ENCODE data around the gene AEBP1.
A peak's percentile ranks its signal among the peaks of the same experiment; 100 is the strongest.
"Not testable (repeated sequence)": the region's sequence is repeated elsewhere in the genome, so short reads cannot be mapped to it uniquely, and the experiment has no call there.

Gene AEBP1

DNA sequence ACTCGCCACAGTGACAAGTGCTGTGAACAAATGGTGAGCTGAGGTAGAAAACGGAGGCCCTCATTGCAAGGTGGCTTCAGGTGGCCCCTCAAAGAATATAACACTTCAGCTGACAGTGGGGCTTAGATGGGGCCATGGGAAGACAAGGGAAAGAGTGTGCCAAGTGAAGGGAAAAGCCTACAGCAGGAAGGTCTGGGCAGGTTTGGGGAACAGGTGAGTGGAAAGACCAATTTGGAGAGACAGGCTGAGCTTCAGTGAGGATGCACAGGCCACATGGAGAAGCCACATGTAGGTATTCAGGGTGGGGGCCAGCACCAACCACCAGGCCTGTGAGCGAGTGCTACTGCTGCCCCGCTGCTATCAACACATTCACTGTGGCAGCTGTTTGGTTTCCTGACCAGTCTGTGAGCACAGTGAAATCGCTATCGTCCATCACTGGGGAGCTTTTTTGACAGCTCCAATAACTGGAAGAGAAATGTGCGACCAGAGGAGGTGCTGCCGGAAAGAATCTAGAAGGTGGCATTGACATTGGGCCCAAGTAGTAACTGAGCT lies 15.8 kb downstream of the AEBP1 start:
- DNase-seq (ENCODE audit: low spot score) = no peak

DNA sequence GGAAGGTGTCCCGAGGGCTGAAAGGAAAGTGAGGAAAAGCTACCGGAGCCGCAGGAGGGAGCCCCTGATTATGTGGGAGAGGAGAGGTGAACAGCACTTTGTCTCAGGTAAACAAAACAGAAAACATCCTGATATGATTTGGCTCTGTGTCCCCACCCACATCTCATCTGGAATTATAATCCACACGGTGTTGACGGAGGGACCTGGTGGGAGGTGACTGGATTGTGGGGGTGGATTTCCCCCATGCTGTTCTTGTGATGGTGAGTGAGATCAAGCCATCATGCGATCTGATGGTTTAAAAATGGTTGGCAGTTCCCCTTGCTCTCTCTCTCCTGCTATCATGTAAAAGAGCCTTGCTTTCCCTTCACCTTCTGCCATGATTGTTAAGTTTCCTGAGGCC lies 16.2 kb downstream of the AEBP1 start:
- no peak for DNase-seq (ENCODE audit: low spot score)

DNA sequence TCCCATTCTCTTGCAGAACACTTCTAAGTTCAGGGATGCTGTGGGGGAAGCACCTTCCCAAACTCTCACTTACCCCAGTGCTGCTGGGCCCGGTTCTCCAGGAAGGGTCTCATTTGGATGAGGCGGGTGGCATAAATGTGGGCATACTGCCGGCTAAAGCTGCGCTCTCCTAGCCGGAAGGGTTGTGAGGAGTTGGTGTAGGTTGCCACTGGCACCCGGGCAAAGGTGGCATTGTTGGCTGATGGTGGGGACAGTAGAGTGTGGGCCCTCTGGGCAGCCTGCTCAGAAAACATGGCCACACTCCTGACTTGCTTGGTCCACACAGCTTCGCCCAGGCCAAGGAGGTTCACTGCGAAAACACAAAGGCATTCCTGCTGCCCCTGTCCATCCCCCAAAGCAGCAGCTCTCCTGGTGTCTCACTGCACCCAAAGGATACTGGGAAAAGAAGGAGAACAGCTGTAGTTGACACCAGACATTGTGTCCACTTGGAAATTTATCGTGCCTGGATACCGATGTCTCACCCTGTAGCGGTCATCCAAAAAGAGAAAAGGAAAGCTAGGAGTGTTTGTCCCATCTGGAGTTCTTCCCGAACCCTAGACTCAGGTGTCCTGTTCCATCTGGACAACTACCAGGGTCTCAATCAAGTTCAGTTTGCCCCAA lies 17.7 kb downstream of the AEBP1 start:
- DNase-seq (ENCODE audit: low spot score) = no peak

DNA sequence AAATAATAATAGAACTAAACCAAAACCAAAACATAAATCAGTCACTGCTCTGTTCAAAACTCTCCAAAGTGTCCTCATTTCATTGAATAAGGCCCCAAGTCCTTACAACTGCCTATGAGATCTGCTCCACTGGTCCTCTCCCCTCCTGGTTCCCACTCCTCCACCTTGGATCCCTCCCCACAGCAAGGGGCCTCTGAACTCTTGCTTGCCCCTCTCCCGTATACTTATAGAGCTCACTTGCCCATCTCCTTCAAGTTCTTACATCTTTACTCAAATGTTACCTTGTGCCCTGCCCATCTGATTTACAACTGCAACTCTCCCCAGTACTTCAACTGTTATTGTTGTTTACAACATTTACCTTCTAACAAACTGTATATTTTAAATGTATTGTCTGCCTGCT lies 18.4 kb downstream of the AEBP1 start:
- no peak for DNase-seq (ENCODE audit: low spot score)

DNA sequence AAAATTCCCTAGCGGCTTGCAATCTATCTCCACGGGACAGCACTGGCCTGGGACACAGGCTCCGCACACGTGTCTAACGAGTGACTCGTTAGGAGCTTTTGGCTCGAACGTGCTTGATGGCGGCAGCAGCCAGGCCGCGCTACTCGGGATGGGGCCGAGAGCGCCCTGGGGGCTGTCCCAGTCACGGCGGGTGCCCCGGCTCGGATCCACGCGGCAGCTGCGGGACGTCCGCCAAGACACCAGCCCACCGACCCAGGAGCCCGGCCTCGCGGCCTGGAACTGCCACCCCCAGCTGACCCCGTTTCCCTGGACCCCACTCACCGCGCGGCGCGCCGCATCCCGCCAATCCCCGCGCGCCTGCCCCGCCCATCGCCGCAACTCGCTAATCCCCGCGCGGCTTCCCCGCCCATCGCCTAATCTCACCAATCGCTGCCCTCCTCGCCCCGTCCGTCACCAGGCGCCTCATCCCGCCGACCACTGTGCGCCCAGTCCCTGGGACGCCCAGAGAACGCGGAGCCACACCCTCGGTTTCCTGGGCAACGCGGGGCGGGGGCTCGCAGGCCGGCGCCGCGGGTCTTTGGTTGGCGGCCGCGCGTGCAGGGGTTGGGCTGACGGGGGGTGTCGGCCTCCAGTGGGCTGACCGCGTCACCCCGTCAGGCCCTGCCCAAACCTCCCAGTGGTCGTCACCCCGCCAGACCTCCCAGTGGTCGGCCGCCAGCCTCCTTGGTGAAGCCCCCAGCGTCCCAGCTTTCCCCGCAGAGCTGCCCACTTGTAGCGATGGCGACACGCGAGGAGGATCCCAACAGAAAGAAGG lies 19.3 kb downstream of the AEBP1 start, which contains the start of gene POLD2:
POLD2 (minus strand) TSS at position 359 of the 814 bp plus-strand sequence. CDS start 1,495 bp downstream, outside the sequence.
- peak; percentile 99 for DNase-seq (ENCODE audit: low spot score)

DNA sequence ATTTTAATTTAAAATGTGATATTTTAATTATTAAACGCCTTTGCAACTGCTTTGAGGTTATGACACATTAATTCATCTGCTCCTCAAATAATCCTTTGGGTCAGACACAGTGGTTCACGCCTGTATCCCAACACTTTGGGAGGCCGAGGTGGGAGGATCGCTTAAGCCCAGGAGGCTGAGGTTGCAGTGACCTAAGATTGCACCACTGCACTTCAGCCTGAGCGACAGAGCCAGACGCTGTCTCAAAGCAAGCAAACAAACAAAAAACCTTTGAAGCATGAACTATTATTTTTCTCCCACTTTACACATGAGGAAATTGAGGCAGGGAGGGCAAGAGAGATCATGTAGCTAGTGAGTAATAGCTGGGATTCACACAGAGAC lies 20.7 kb downstream of the AEBP1 start:
- DNase-seq (ENCODE audit: low spot score) = no peak

DNA sequence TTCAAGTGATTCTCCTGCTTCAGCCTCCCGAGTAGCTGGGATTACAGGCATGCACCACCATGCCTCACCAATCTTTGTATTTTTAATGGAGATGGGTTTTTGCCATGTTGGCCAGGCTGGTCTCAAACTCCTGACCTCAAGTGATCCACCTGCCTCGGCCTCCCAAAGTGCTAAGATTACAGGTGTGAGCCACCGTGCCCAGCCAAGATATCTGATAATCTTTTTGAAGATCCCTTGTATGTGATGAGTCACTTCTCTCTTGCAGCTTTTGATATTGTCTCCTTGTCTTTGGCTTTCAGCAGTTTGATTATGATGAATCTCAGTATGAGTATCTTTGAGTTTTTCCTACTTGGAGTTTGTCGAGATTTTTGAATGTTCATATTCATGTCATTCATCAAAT lies 22.4 kb downstream of the AEBP1 start:
- not testable (repeated sequence) for DNase-seq (ENCODE audit: low spot score)

DNA sequence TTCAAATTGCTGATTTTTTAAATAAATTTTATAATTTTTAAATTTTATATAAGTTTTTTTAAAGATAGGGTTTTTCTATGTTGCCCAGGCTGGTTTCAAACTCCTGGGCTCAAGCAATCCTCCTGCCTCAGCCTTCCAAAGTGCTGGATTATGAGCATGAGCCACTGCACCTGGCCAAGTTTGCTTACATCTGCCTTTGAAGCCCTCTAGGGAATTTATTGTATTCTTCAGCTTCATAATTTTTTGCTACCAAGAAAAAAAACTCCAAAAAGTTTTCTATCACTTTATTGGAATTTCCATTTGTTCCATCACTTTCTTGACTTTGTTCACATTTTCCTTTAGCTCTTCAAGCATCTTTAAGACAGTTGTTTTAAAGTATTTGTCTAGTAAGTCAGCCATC lies 23.0 kb downstream of the AEBP1 start:
- no peak for DNase-seq (ENCODE audit: low spot score)

DNA sequence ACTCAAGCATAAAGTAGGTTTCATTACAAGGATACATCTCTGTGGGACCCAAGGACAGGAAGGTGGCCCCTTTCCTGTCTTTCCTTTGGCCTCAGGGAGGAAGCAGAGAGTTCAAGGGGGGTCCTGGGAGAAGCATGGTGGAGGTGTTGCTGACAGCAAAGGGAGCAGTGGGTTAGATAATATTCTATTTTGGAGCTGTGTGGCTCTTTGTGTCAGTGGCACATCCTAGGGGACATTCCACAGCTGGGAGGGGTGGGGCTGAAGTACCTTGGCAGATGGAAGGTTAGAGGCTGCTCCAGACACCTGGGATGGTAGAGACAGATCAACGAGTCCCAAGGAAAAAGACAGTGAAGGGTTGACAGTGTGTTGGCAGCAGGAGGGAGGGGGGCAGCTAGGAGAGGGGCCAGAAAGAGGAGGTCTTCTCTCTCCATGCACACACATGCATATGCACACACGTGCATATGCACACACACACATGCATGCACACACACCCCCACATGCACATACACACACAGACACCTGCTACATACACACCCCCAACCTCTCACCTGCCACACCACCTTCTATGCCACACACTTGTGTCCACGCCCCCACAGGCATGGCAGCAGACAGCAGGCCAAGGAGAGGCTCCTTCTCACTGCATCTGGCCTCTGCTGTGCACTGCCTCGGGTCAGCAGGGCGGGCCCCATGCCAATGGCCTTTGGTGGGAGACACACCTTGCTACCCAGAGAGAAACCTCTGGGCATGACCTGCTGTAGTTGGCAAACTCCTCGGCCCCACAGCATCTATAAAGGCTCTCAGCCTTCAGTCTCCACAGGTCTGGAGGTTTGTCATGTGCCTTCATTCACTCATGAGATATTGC lies 24.8 kb downstream of the AEBP1 start:
- no peak for DNase-seq (ENCODE audit: low spot score)

DNA sequence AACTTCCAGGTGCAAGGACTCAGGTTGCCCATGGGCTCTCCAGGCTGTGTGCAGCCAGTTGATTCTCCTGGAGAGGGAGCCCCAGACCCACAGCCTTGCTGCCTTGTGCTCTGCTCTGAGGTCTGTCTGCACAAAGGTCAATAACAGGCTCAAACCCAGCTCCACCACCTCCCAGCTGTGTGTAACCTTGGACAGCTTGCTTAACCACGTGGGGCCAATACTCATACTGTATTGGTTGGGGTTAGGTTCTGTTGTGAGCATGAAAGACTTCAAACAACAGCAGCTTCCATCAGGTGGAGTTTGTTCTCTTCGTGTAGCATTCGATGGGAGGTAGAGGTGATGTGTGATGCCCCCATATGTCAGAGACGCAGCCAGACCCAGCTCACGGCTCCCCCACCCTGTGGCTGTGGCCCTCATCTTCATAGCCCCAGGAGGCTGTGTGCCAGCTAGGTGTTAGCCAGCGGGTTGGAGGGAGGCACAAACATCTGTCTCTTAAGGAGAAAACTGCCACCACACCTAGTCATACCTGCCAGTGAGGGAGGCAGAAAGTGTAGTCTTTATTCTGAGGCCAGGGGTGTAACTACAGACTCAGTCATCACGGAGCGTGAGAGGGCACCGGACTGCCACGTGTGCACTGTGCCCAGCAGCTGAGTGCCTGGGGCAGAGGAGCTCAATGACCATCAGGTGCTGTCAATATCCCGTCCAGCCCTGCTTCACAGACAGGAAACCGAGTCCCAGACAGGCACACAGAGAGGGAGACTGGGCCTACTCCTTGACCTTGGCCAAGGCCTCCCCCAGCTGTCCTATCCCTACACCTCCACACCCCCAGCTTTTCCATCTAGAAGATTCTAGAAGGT lies 27.3 kb downstream of the AEBP1 start:
- DNase-seq (ENCODE audit: low spot score) = no peak

DNA sequence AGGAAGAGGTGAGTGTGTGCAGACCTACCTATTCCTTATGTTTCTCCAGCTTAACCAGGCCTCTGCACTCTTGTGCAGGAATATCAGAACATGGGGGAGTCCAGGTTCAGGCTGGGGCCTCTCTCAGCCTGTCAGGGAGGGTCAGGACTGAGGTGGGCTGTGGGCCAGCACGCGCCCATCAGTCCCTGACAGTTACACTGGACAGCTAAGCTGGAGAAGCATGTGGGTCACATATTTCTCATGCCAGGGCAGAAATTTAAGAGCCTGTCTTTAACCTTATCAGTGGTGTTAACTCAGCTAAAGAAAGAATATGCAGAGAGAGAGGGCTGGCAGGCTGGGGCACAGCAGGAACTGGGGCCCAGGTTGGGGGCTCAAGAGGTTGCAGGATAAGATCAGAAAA lies 27.9 kb downstream of the AEBP1 start:
- DNase-seq (ENCODE audit: low spot score) = no peak

DNA sequence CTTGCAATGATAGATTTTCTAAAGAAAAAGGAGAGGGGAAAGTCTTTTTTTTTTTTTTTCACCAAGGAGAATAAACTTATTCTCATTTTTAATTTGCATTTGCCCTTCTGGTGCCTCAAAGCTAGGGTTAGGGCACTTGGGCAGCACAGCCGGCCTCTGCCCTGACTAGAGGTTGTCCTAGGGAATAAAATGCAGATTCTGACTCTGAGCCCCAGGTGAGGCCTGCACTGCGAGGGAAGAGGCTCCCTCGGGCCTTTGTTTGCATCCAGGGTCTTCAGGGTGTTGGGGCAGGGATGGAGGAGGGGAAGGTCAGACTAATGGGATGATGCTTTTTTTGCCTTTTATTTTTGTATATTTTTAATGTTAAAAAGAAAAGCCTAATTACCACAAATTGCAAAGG lies 29.1 kb downstream of the AEBP1 start:
- DNase-seq (ENCODE audit: low spot score) = no peak

DNA sequence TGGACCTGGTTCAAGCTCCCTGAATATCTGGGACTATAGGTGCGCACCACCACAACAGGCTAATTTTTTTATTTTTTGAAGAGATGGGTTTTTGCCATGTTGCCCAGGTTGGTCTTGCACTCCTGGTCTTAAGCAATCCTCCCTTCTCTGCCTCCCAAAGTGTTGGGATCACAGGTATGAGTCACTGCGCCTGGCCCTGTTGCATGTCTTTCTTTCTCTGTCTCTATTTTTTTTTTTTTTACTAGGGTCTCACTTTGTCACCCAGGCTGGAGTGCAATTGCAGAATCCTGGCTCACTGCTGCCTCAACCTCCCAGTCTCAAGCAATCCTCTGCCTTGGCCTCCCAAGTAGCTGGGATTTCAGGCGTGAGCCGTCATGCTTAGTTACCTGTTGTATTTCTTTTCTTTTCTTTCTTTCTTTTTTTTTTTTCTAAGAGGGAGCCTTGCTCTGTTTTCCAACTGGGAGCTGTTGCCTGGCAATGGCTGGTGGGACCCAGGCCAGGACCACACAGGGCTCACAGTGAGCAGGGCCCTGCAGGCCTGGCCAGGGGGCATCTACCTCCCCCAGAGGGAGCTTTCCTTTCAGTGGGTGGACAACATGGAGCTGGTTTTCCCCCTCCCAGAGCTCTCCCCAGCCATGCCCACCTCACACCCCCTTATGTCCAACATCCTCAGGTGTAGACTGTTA lies 30.9 kb downstream of the AEBP1 start:
- no peak for DNase-seq (ENCODE audit: low spot score)

DNA sequence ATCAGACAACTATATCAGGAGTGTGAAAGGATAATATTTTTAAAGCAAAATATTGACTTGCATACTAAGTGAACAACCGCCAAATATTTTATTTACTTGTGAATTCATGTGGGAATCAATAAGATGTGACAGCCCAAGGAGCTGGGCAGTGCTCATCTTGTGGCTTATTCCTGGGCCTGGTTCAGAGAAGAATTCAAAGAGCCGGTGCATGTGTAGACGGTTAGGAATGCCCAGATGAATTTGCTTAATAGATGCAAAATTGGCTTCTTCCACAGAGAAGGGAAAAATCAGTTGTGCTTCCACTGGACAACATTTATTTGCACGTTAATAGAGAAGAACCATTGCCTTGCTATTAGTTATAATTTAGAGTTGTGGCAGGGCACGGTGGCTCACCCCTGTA lies 32.6 kb downstream of the AEBP1 start:
- peak; percentile 49 for DNase-seq (ENCODE audit: low spot score)

DNA sequence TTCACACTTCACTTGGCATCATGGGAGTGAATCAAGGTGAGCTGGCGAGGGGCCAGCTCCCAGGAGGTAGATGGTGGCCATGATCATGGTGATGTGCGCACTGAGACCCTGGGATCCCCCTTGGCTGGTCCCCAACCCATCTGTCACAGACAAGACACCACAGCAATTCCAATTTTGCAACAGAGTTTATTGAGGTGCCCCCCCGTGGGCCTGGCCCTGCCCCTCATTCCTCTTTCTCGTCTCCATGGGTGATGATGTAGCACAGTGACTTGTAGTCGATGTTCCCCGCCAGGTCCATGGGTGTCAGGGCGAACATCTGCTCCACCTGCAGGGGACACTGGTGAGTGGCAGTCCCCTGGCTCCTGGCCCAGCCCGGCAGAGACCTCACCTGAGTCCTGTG lies 34.6 kb downstream of the AEBP1 start:
- no peak for DNase-seq (ENCODE audit: low spot score)

DNA sequence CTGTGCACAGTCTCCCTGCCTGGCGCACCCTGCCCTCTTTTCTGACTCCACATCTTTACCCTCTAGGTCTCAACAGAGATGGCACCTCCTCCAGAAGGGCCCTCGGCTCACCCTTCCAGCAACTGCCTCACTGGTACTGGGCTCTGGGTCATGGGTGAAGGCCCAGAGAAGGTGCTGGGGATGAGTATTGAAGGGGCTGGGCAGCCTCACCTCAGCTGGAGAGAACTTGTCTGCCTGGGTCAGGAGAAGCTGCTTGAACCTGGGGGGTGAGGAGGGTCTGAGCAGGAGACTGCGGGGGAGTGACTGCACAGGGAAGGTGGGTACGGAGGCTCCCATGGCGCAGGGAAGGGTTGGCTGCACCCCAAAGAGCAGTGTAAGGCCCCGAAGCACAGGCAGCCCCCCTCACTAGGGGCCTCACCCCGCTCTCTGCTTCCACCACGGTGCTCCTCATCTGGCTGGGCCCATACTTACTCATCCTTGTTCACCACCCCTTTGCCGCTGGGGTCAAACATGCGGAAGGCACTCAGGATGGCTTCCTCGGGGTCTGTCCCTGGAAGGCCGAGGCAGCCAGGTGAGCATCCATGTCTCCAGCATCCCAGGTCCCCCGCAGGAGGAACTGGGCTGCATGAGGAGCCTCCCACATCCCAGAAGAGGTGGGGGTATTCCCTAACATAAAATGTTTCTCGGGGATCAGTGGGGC lies 35.3 kb downstream of the AEBP1 start:
- no peak for DNase-seq (ENCODE audit: low spot score)

DNA sequence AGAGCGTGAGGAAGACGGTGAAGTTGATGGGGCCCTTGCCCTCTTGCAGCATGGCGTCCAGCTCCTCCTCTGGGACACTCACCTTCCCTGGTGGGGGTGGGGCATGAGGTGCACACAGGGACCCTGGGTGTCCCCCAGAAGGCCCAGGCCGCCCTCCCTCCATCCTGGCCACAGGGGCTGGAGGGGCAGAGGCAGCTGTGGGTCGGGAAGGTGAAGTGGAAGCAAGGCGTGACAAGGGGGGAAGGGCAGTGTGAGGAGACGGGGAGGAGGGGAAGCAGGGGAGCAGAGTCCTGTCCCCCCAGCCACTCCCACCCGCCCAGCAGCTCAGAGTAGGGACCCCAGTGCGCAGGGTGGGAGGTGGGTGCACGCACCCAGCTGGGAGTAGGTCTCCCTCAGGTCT lies 36.2 kb downstream of the AEBP1 start:
- DNase-seq (ENCODE audit: low spot score) = no peak

DNA sequence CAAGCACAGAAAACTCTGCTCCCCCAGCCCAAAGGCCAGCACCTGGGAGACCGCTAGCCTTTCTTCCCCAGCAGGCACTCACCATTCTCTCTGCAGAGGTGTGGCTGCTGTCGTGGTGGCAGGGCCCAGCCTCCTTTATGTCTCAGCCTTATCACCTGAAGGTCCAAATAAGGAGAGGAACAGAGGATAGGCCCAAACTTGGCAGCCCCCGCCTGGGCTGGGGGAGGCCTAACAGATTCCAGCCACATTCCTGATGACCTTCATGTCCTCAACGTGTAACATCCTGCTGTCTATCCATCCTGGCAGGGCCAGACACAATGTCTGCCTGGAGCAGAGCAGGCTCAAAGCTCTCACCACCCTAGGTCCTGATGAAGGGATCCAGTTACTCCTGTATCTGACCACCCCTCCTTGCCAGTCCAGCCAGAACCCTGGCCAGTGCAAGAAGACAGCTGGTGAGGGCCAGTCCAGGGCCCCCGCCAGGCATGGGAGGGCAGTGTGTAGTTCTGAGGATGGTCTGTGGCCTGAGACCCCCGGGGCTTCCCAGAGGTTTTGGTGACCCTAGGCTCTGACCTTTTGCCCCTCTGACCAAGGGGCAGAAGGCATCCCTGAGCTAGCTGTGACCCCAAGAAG lies 37.2 kb downstream of the AEBP1 start, which contains the start of gene MYL7:
MYL7 (minus strand) TSS at position 112 of the 630 bp plus-strand sequence; CDS start at position 85, 27 bp downstream.
- no peak for DNase-seq (ENCODE audit: low spot score)

DNA sequence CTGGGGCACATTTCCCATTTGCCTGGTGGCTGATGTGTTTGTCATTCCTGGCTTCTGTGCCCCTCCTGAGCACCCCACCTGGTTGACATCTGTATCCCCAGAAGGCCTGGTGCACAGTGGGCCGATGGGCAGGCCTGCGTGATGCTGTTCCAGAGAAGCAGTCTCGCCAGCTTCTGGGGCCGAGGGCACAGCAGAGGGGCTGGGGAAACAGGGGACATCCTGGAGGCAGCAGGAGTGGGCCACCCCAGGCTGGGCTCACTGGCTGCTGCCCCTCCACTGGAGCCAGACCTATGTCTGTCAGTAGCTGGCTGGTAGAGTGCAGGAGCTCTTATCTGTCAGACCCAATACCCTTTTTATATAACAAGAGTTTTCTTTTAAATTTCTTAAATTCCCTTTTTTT lies 37.9 kb downstream of the AEBP1 start:
- DNase-seq (ENCODE audit: low spot score) = no peak
